ENCODE data around the gene PTTG1IP.

The PTTG1IP gene

GRCh38 chr21:44799646-44800045, 73.8 kb downstream of the PTTG1IP start:
- Histone ChIP-seq H3K27me3 (ENCODE audit: insufficient read depth, insufficient read length) (no peaks in the 10 kb centered on the region), H3K4me1 (ENCODE audit: insufficient read depth, insufficient read length) (peaks cover 9% of the 10 kb centered on the region), H3K36me3 (ENCODE audit: insufficient read depth, insufficient read length, low read length) (peaks cover 74% of the 10 kb centered on the region), H3K4me3 (ENCODE audit: insufficient read length, low read depth) (no peak overlapping the region), H3K9me3 (ENCODE audit: insufficient read depth, low read length) (no peaks in the 10 kb centered on the region), H3K9ac (ENCODE audit: insufficient read length, low read depth) (no peak overlapping the region)
- no peak for TF ChIP-seq ZNF274 (IDR thresholded peaks at IDR 0.05; ENCODE audit: low read depth, low read length)
- no peak for DNase-seq (ENCODE audit: low read depth, low spot score)
